HG03025 (cell line): ENCODE data around the gene EPB41L1.
"Not testable (repeated sequence)": the region's sequence is repeated elsewhere in the genome, so short reads cannot be mapped to it uniquely, and the experiment has no call there.

Experiments
- ATAC-seq: cut with Tn5 transposase; IDR thresholded peaks from one replicate; pipeline ENCODE4 v1.9.1; 2021; ENCODE audit warnings: mild to moderate bottlenecking, moderate library complexity; ENCODE audit not compliant: unreplicated experiment, low FRiP score

EPB41L1 gene

DNA sequence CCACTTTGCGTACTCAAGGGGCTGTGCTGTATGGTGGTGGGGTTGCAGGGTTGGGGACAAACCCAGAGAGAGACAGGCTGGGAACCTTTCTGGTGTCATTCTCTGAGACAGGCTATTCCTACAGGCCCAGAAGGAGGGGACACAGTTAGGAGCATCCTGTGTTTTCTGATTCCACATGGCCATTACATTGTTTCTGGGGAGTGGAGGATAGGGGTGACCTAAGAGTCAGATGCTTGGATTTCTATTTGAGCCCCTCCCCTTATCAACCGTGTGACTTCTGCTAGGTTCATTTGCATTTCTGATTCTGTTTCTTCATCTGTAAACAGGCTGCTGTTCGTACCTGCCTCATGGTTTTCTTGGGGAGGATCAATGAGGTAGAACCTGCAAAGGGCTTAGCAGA, 29.4 kb upstream of the EPB41L1 start:
- no peak for ATAC-seq

- no peak for ATAC-seq
Measured at GRCh38 chr20:36126836-36127527, 27.6 kb upstream of the EPB41L1 start.

DNA sequence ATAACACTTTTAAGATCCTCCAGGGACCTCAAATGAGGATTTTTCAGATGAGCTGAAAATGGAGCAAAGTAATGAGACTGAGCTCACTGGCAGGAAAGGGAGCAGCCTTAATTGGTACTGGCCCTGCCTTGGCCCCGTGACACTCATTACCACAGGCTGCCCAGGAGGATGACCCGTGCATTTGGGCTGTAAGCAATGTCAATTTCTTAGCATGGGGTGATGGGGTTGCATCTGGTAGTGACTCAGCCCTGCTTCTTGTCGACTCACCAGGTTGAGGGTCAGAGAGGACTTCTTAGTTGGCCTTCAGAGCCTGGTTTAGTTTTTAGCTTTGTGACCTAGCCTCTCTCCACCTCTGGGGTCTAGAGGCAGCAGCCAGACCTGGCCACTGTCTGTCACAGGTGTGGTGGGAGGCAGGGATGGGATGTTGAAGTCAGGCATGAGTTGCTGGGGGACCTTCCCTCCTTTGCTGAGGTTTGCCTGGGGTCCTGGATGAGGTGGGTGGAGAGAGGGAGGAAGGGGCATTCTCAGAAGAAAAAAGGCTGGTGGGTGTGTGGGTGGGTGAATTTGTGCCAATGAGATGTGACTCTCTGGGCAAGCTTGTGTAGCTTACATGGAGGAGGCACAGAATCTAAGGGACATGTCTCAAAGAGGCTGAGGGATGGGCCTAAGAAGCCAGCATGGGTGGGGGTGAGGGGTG, 25.9 kb upstream of the EPB41L1 start:
- no peak for ATAC-seq

DNA sequence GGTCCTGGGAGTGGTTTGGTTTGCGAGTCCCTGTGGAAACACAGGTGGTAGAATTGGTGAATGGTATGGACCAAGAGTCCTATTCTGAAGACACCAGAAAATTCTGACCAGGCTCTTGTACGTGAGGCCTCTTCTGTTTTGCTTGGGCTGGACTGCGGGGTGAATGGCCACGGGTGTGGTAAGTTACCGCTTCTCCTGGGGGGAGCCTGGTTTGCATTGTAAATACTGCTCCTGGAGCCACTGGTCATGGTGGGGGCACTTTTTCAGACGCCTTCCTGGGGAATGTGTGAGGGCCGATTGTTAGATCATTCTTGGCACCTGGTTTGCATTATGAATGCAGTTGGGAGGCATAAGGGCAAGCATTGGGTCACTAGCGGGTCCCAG, 25.4 kb upstream of the EPB41L1 start:
- ATAC-seq = no peak

DNA sequence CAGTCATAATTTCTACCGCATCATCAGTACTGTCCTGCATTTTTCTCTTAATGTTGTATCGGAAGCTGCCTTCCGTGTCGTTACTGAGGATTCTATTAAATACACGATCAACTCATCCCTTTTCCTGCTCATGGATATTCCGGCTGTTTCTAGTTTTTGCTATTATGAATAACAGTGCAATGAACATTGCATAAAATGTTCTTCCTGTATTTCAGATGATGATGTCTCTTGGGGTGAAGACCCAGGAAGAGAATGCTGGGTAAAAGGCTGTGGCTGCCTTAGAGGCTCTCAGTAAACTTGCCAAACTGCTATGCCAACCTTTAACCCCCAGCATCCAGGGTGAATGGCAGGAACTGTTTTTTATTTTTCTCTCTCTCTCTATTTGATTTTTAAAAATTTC, 24.1 kb upstream of the EPB41L1 start:
- ATAC-seq = no peak

GRCh38 chr20:36132802-36133211, 21.7 kb upstream of the EPB41L1 start:
- ATAC-seq = no peak

DNA sequence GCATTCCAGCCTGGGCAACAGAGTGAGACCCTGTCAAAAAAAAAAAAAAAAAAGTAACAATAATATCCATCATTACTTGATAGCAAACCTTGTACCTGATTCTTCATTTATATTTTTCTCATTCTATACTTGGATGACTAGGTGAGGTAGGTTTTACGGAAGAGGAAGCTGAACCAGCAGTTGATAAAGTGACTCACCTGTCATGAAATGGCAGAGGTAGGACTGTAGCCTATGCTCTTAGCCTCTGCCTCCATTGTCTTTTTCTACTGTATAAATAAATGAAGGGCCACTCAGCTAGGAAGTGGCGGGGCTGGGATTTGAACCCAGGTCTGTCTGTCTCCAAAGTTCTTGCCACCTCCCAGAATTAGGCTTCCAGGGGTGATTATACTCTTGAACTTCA, 20.7 kb upstream of the EPB41L1 start:
- ATAC-seq = no peak

- ATAC-seq = no peak
Measured at GRCh38 chr20:36135159-36135558, 19.4 kb upstream of the EPB41L1 start.

DNA sequence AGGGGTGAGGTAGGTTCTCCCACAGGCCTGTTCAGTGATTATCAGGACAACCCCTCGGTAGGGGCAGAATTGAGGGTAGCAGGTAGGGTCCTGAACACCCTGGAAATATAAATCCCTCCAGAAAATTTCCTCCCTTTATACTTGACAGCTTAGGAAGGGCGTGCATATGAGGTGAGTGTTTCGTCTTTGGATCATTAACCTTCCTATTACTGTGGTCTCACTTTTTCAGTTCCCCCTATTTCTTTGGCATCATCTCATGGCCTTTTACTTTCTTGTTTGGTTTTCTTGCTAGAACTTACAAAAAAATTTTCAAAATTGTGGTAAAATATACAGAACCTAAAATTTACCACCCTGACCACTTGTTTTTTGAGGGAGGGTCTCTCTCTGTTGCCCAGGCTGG, 18.7 kb upstream of the EPB41L1 start:
- ATAC-seq = no peak

DNA sequence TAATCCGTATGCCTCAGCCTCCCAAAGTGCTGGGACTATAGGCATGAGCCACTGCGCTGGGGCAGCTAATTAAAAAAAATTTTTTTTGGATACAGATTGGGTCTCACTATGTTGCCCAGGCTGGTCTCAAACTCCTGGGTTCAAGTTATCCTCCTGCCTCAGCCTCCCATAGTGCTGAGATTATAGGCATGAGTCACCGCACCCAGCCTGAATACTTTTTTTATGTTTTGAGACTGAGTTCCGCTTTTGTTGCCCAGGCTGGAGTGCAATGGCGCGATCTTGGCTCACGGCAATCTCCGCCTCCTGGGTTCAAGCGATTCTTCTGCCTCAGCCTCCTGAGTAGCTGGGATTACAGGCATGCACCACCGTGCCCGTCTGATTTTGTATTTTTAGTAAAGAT, 17.2 kb upstream of the EPB41L1 start:
- not testable (repeated sequence) for ATAC-seq

DNA sequence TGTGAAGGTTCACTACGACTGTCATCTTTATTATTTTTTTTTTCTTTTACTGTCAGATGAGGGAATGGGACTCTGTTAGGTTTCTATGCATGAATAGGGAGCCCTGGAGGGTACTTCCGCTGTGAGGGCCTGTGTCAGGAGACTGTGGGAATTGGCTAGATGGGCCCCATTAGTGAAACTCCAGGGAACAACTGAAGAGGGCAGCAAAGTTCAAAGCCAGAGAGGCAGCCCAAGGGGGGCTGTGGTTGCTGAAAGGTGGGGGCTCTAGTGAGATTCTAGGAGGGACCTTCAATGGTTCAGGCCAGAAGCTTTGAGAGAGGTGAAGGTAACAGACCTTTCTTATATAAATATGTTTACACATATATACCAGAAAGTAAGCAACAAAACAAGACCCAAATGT, 13.2 kb upstream of the EPB41L1 start:
- no peak for ATAC-seq

- ATAC-seq = no peak
Measured at GRCh38 chr20:36144336-36144735, 10.2 kb upstream of the EPB41L1 start.

- no peak for ATAC-seq
Measured at GRCh38 chr20:36145877-36146707, 8.4 kb upstream of the EPB41L1 start.

GRCh38 chr20:36147690-36148089, 6.8 kb upstream of the EPB41L1 start:
- ATAC-seq = no peak

DNA sequence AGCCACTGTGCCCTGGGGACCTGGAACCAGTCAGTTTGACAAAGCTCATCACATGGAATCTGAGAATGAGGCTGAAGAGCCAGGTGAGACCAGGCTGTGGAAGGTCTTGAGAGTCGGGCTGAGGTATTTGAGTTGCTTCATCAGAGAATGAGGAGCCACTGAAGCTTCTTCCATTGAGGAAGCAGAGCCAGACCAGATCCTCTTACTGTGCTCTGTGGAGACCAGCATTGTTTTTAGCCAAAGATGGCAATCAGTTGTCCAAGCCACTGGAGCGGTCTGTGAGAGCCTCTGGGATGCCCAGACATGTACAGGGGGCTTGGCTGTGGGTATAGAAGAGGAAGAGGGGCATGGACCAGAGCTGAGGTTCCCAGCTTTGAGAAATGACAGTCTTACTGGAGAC, 6.1 kb upstream of the EPB41L1 start:
- ATAC-seq = no peak

GRCh38 chr20:36149012-36149411, 5.5 kb upstream of the EPB41L1 start:
- no peak for ATAC-seq

GRCh38 chr20:36149469-36149868, 5.1 kb upstream of the EPB41L1 start:
- ATAC-seq = no peak

- no peak for ATAC-seq
Measured at GRCh38 chr20:36150489-36150846, 4.1 kb upstream of the EPB41L1 start.

- no peak for ATAC-seq
Measured at GRCh38 chr20:36150847-36151539, 3.5 kb upstream of the EPB41L1 start.

DNA sequence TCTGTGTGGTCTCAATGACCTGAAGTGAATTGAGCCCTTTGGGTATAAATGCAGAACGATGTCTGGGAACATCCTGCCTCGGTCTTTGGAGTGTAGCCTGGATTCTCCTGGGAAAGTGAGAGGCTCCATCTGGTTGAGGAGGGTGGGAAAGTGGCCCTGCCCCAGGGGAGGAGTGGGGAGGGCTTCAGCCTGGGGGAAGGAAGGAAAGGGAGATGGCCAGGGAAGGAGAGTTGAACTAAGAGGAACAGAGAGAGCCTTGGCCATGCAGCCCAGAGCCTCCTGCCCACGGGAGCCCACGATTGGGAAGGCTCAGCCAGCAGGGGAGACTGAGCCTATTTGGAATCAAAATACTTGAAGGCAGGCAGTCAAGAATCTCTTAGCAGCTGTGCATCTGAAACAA, 2.3 kb upstream of the EPB41L1 start:
- no peak for ATAC-seq

DNA sequence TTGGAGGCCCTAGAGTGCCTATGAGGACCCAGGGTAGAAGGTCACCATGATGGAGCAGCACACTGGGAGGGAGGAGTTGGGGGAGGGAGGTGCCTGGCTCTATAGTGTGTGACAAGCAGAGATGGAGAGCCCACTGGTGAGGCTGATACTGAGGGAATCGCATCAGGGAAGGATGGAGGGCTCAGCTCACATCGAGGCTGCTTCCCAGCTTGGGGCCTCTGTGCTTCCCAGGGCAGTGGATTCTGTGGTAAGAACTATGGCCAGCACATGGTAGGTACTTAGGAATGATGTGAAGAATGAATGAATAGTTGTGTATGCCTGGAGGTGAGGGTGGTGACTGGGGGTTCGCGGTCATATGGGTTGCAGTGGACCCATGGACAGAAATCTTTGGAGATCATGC, 1.3 kb upstream of the EPB41L1 start:
- ATAC-seq = no peak
